H7 (cell line): ENCODE data around the gene EME1. TPM values are rescaled to one million over a fixed set of nuclear protein-coding genes. Genes with fewer than 3 reads are reported as not detected.

ENCODE experiments used
- DNase-seq: peaks from one replicate; pipeline ENCODE4 v3.0.0; 2012
- H3K27me3 ChIP-seq: 2 replicates; pipeline ENCODE4 v1.6.0; 2011; ENCODE audit warnings: mild to moderate bottlenecking, low read length; ENCODE audit not compliant: control insufficient read depth, insufficient read depth
- H3K36me3 ChIP-seq: replicated peaks from 2 replicates; pipeline ENCODE4 v1.5.1; 2011; ENCODE audit warnings: low read length; ENCODE audit not compliant: control insufficient read depth, insufficient read depth
- H3K4me3 ChIP-seq: 2 replicates; pipeline ENCODE4 v1.5.1; 2011; ENCODE audit warnings: low read depth, mild to moderate bottlenecking, control low read depth, low read length, moderate library complexity; ENCODE audit not compliant: insufficient read depth
- total RNA-seq: library from RNA; depleted of rRNA; stranded (reverse); fragments of >200 nt; shearing (Covaris generic); gene quantifications from 2 replicates; pipeline ENCODE4 v1.2.3, GENCODE V29; 2014; rRNA removed

Gene EME1
- total RNA-seq, 1 experiment from 2014 or later: 21.7 TPM

- Histone ChIP-seq H3K36me3 (no peaks in the 10 kb centered on the region; the same call in 1 of the 2 replicates), H3K4me3 (no peak overlapping the region), H3K27me3 (peaks cover 7% of the 10 kb centered on the region)
- no peak for DNase-seq
Measured at GRCh38 chr17:50429793-50430192, 56.8 kb downstream of the EME1 start.

Other genes with a start within 250 kb of the EME1 start
- gene SAMD14, start 243.1 kb upstream of the EME1 start, total RNA-seq: 7.8 and 8.2 TPM in 2 replicates
- gene PPP1R9B, start 222.6 kb upstream of the EME1 start, total RNA-seq: 15.0 and 21.1 TPM in 2 replicates
- gene SGCA, start 207.2 kb upstream of the EME1 start, total RNA-seq: 0.52 and 1.1 TPM in 2 replicates
- 8.2 and 9.4 TPM in 2 replicates for gene COL1A1, start 171.6 kb upstream of the EME1 start, total RNA-seq
- gene TMEM92, start 98.8 kb upstream of the EME1 start, total RNA-seq: 7.3 and 7.5 TPM in 2 replicates
- gene XYLT2, start 27.1 kb upstream of the EME1 start, total RNA-seq: 47.5 and 54.3 TPM in 2 replicates
- 55.5 and 86.3 TPM in 2 replicates for gene MRPL27, start within 50 bp of the EME1 start, total RNA-seq
- 105 and 119 TPM in 2 replicates for gene LRRC59, start 24.3 kb downstream of the EME1 start, total RNA-seq
- gene ACSF2, start 53.0 kb downstream of the EME1 start, total RNA-seq: 14.8 and 16.2 TPM in 2 replicates
- not detected in 2 replicates for gene CHAD, start 95.7 kb downstream of the EME1 start, total RNA-seq
- 28.4 and 38.1 TPM in 2 replicates for gene RSAD1, start 105.6 kb downstream of the EME1 start, total RNA-seq
- gene MYCBPAP, start 135.2 kb downstream of the EME1 start, total RNA-seq: 0.62 and 3.2 TPM in 2 replicates
- gene EPN3, start 159.5 kb downstream of the EME1 start, total RNA-seq: 0.07 and 0.87 TPM in 2 replicates
- gene SPATA20, start 173.9 kb downstream of the EME1 start, total RNA-seq: 31.0 and 42.6 TPM in 2 replicates
- 1.5 and 1.9 TPM in 2 replicates for gene CACNA1G, start 187.5 kb downstream of the EME1 start, total RNA-seq